Neuronal stem cell (in vitro differentiated cells): ENCODE results near the gene MPPED1.

Source experiments
- DNase-seq: peaks from one replicate; pipeline ENCODE4 v3.0.0-alpha.2; 2013; ENCODE audit warnings: low spot score
- H2AFZ ChIP-seq: one replicate; pipeline ENCODE4 v1.6.1; 2013; ENCODE audit warnings: mild to moderate bottlenecking, low read length, inconsistent platforms
- H2AK5ac ChIP-seq: 2 replicates; pipeline ENCODE4 v1.6.1; 2013; ENCODE audit warnings: low read depth, mild to moderate bottlenecking, inconsistent platforms, low read length, moderate library complexity, mixed read lengths
- H2BK120ac ChIP-seq: 2 replicates; pipeline ENCODE4 v1.6.1; 2013; ENCODE audit warnings: low read depth, mild to moderate bottlenecking, inconsistent platforms, low read length, moderate library complexity, mixed read lengths
- H2BK12ac ChIP-seq: one replicate; pipeline ENCODE4 v1.6.1; 2013; ENCODE audit warnings: low read length, inconsistent platforms
- H2BK15ac ChIP-seq: 2 replicates; pipeline ENCODE4 v1.6.1; 2013; ENCODE audit warnings: mild to moderate bottlenecking, low read length, inconsistent platforms, mixed read lengths
- H2BK5ac ChIP-seq: one replicate; pipeline ENCODE4 v1.6.1; 2013; ENCODE audit warnings: inconsistent platforms, mild to moderate bottlenecking, low read length, moderate library complexity
- H3K14ac ChIP-seq: one replicate; pipeline ENCODE4 v1.6.1; 2013; ENCODE audit warnings: low read length, inconsistent platforms
- H3K18ac ChIP-seq: 2 replicates; pipeline ENCODE4 v1.6.1; 2013; ENCODE audit warnings: low read length, inconsistent platforms
- H3K23ac ChIP-seq: 2 replicates; pipeline ENCODE4 v1.6.1; 2013; ENCODE audit warnings: low read depth, mild to moderate bottlenecking, mixed read lengths, low read length, inconsistent platforms; ENCODE audit not compliant: poor library complexity
- H3K27ac ChIP-seq: replicated peaks from 3 replicates; pipeline ENCODE4 v1.5.1; 2013; ENCODE audit warnings: low read length, inconsistent platforms
- H3K27me3 ChIP-seq, 3 experiments: 2 replicates each; pipeline ENCODE4 v1.6.1; 2013; ENCODE audit warnings: low read length in 3 of 3, mild to moderate bottlenecking in 2 of 3, inconsistent platforms in 1 of 3, low read depth in 1 of 3, mixed read lengths in 1 of 3, moderate library complexity in 1 of 3; ENCODE audit not compliant: control insufficient read depth in 3 of 3, insufficient read depth in 3 of 3
- H3K36me3 ChIP-seq, 2 donors: replicated peaks in 1 of 2; 2 replicates each; pipeline ENCODE4 v1.6.1; 2013; ENCODE audit warnings: low read length in 2 of 2; ENCODE audit not compliant: control insufficient read depth in 2 of 2, insufficient read depth in 2 of 2
- H3K4ac ChIP-seq: 2 replicates; pipeline ENCODE4 v1.6.1; 2013; ENCODE audit warnings: inconsistent platforms, mild to moderate bottlenecking, low read length, moderate library complexity
- H3K4me1 ChIP-seq, 2 donors: 1 replicate in 1 of 2; 2 replicates in 1 of 2; pipeline ENCODE4 v1.6.1; 2013; ENCODE audit warnings: low read length in 2 of 2, low read depth in 1 of 2; ENCODE audit not compliant: control insufficient read depth in 2 of 2, insufficient read depth in 1 of 2
- H3K4me2 ChIP-seq: one replicate; pipeline ENCODE4 v1.6.1; 2013; ENCODE audit warnings: mild to moderate bottlenecking, low read length, inconsistent platforms; ENCODE audit not compliant: insufficient read depth, poor library complexity, severe bottlenecking
- H3K4me3 ChIP-seq, 2 donors: 2 replicates each; pipeline ENCODE4 v1.5.1; 2013; ENCODE audit warnings: low read length in 2 of 2, mild to moderate bottlenecking in 2 of 2, inconsistent platforms in 1 of 2, moderate library complexity in 1 of 2
- H3K79me1 ChIP-seq: one replicate; pipeline ENCODE4 v1.6.1; 2013; ENCODE audit warnings: low read depth, mild to moderate bottlenecking, inconsistent platforms, low read length, moderate library complexity
- H3K9ac ChIP-seq: one replicate; pipeline ENCODE4 v1.6.1; 2013; ENCODE audit warnings: mild to moderate bottlenecking, low read depth, low read length, inconsistent platforms; ENCODE audit not compliant: poor library complexity
- H3K9me3 ChIP-seq, 2 donors: replicated peaks in 1 of 2; 2 replicates each; pipeline versions ENCODE3 to v1.6.1; 2013; ENCODE audit warnings: low read length in 2 of 2, mild to moderate bottlenecking in 2 of 2, inconsistent platforms in 1 of 2, low read depth in 1 of 2, mixed read lengths in 1 of 2, moderate library complexity in 1 of 2; ENCODE audit not compliant: control insufficient read depth in 2 of 2, insufficient read depth in 1 of 2
- H4K8ac ChIP-seq: one replicate; pipeline ENCODE4 v1.6.1; 2013; ENCODE audit warnings: low read depth, mild to moderate bottlenecking, inconsistent platforms, low read length, moderate library complexity
- H4K91ac ChIP-seq: one replicate; pipeline ENCODE4 v1.6.1; 2013; ENCODE audit warnings: low read length, low read depth, mild to moderate bottlenecking, inconsistent platforms; ENCODE audit not compliant: poor library complexity
- WGBS, 2 donors: extraction: QIAGEN DNeasy Blood & Tissue Kit; methylation state at CpG; one replicate each; pipeline ENCODE4 v1.1.7; 2013; ENCODE audit warnings: missing lambda C conversion rate in 2 of 2, mixed read lengths in 1 of 2; ENCODE audit not compliant: insufficient read length in 2 of 2, insufficient replicate concordance in 1 of 2; ENCODE audit errors: extremely low coverage in 2 of 2; 5-methylcytosine and 5-hydroxymethylcytosine counted together

Gene MPPED1

GRCh38 chr22:43483266-43483665 lies 71.5 kb downstream of the MPPED1 start:
- Histone ChIP-seq H3K9ac (no peak overlapping the region), H3K36me3 (peaks cover 0 to 12% of the 10 kb centered on the region in 2 donors), H2BK5ac (no peak overlapping the region), H3K4me1 (peaks cover 0 to 16% of the 10 kb centered on the region in 2 donors), H4K8ac (no peak overlapping the region), H2AK5ac (no peak overlapping the region), H2AFZ (no peak overlapping the region), H3K27ac (no peak overlapping the region), H2BK15ac (no peak overlapping the region), H3K14ac (no peak overlapping the region), H4K91ac (no peak overlapping the region), H3K18ac (no peak overlapping the region), H3K4ac (no peak overlapping the region), H2BK120ac (no peak overlapping the region), H3K79me1 (peaks cover 6% of the 10 kb centered on the region), H2BK12ac (no peak overlapping the region), H3K4me3 (no peak overlapping the region), H3K9me3 (peaks cover 0 to 2% of the 10 kb centered on the region in 2 donors), H3K27me3 (peaks cover 0 to 19% (median 0%) of the 10 kb centered on the region in 3 experiments), H3K23ac (peak overlapping the region; percentile 10), H3K4me2 (no peak overlapping the region)
- no peak for DNase-seq
- WGBS, 2 donors: no CpG with 5 or more reads among the region's 13 CpGs

GRCh38 chr22:43483669-43484068 lies 71.9 kb downstream of the MPPED1 start:
- Histone ChIP-seq H3K4me2 (no peak overlapping the region), H3K36me3 (peaks cover 0 to 12% of the 10 kb centered on the region in 2 donors), H3K18ac (peak overlapping the region; percentile 44), H3K4me1 (peaks cover 0 to 17% of the 10 kb centered on the region in 2 donors), H4K91ac (no peak overlapping the region), H3K9ac (no peak overlapping the region), H3K4me3 (no peak overlapping the region), H2BK15ac (no peak overlapping the region), H3K14ac (no peak overlapping the region), H3K4ac (no peak overlapping the region), H2BK120ac (no peak overlapping the region), H3K79me1 (peaks cover 6% of the 10 kb centered on the region), H4K8ac (no peak overlapping the region), H3K9me3 (peaks cover 0 to 2% of the 10 kb centered on the region in 2 donors), H2BK5ac (no peak overlapping the region), H2BK12ac (no peak overlapping the region), H3K23ac (no peak overlapping the region), H3K27ac (no peak overlapping the region), H2AK5ac (no peak overlapping the region), H3K27me3 (peaks cover 0 to 19% (median 0%) of the 10 kb centered on the region in 3 experiments), H2AFZ (no peak overlapping the region)
- no CpG with 5 or more reads among the region's 7 CpGs for WGBS, 2 donors
- DNase-seq: no peak

GRCh38 chr22:43484227-43484626 lies 72.4 kb downstream of the MPPED1 start:
- no peak overlapping the region for H3K18ac ChIP-seq
- no peak overlapping the region for H2BK5ac ChIP-seq
- no peak overlapping the region for H2AK5ac ChIP-seq
- no peak overlapping the region for H3K27ac ChIP-seq
- H3K27me3 ChIP-seq: peaks cover 0 to 19% (median 0%) of the 10 kb centered on the region in 3 experiments
- no peak overlapping the region for H4K8ac ChIP-seq
- H2BK12ac ChIP-seq: no peak overlapping the region
- H2AFZ ChIP-seq: no peak overlapping the region
- H3K79me1 ChIP-seq: peaks cover 10% of the 10 kb centered on the region
- no peak overlapping the region for H3K4ac ChIP-seq
- H3K4me2 ChIP-seq: no peak overlapping the region
- peaks cover 0 to 2% of the 10 kb centered on the region in 2 donors for H3K9me3 ChIP-seq
- H3K9ac ChIP-seq: no peak overlapping the region
- H3K23ac ChIP-seq: no peak overlapping the region
- H3K4me3 ChIP-seq: no peak overlapping the region
- no peak overlapping the region for H2BK120ac ChIP-seq
- H3K36me3 ChIP-seq: peaks cover 0 to 12% of the 10 kb centered on the region in 2 donors
- H3K4me1 ChIP-seq: peaks cover 0 to 22% of the 10 kb centered on the region in 2 donors
- WGBS, 2 donors: no CpG with 5 or more reads among the region's 8 CpGs
- no peak overlapping the region for H2BK15ac ChIP-seq
- DNase-seq: no peak
- no peak overlapping the region for H3K14ac ChIP-seq
- no peak overlapping the region for H4K91ac ChIP-seq

- peaks cover 10% of the 10 kb centered on the region for H3K79me1 ChIP-seq
- H3K36me3 ChIP-seq: peaks cover 0 to 12% of the 10 kb centered on the region in 2 donors
- H3K4me1 ChIP-seq: peaks cover 0 to 19% of the 10 kb centered on the region in 2 donors
- H2BK12ac ChIP-seq: no peak overlapping the region
- H3K23ac ChIP-seq: no peak overlapping the region
- H3K4me2 ChIP-seq: no peak overlapping the region
- peaks cover 0 to 16% (median 0%) of the 10 kb centered on the region in 3 experiments for H3K27me3 ChIP-seq
- H3K18ac ChIP-seq: no peak overlapping the region
- no peak overlapping the region for H2BK15ac ChIP-seq
- H2BK5ac ChIP-seq: no peak overlapping the region
- H2AFZ ChIP-seq: no peak overlapping the region
- DNase-seq: no peak
- no peak overlapping the region for H4K8ac ChIP-seq
- H2BK120ac ChIP-seq: no peak overlapping the region
- H3K9me3 ChIP-seq: peaks cover 0 to 2% of the 10 kb centered on the region in 2 donors
- H3K14ac ChIP-seq: no peak overlapping the region
- H3K4me3 ChIP-seq: peak overlapping the region in 1 of 2 donors; percentile 43
- H3K27ac ChIP-seq: no peak overlapping the region
- no CpG with 5 or more reads among the region's 20 CpGs for WGBS, 2 donors
- no peak overlapping the region for H3K4ac ChIP-seq
- H2AK5ac ChIP-seq: no peak overlapping the region
- H3K9ac ChIP-seq: no peak overlapping the region
- H4K91ac ChIP-seq: no peak overlapping the region
Measured at GRCh38 chr22:43485502-43486089, 73.8 kb downstream of the MPPED1 start.
